Neural progenitor cell (in vitro differentiated cells): ENCODE results near the gene VTI1A.

Experiments
- CTCF ChIP-seq: fragments of 200-600 bp; sonication (generic); IDR thresholded peaks from 2 replicates; pipeline ENCODE4 v1.5.1; 2017; ENCODE audit warnings: antibody characterized with exemption, mild to moderate bottlenecking
- EZH2 ChIP-seq: fragments of 200-600 bp; sonication (generic); IDR thresholded peaks from 2 replicates; pipeline ENCODE4 v1.6.1; 2017; ENCODE audit warnings: antibody characterized with exemption, mild to moderate bottlenecking, moderate library complexity
- EZH2phosphoT487 ChIP-seq: fragments of 200-600 bp; sonication (generic); IDR thresholded peaks from 2 replicates; pipeline ENCODE4 v1.6.1; 2017; ENCODE audit warnings: antibody characterized with exemption

- no peak for TF ChIP-seq CTCF
- TF ChIP-seq EZH2 = no peak
- TF ChIP-seq EZH2phosphoT487 = no peak
Measured at GRCh38 chr10:112618814-112619213, 171.8 kb downstream of the VTI1A start.
